ENCODE data around the gene SGIP1.

SGIP1 gene

DNA sequence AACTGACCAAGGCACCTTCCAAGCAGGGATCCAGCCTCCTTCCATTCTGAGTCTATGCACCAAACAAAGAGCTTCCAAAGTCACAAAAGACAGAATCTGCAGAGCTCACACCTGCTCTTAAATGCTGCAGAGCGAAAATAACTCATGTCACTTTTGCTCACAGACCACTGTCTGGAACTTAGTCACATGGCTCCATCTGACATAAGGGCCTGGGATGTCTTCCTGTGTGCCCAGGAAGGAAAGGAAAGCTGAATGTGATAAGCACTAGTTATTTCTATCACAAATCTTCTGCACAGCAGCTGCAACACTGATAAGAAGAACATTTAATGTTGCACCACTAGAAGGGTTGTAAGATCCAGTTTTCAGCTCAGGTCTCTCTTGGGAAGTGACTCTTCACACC is 39.5 kb upstream of the SGIP1 start:
- no CpG with 5 or more reads among the region's 1 CpG for WGBS (ENCODE audit: insufficient coverage)
- DNase-seq = peak; percentile 7 to 55 (median 29)
- Histone ChIP-seq H3K36me3 (ENCODE audit: control insufficient read depth in 4 of 4, insufficient read depth in 4 of 4, low read length in 3 of 4) (no peaks in the 10 kb centered on the region), H3K27me3 (replicated peaks in 2 of 5; ENCODE audit: control insufficient read depth in 4 of 5, insufficient read depth in 5 of 5, low read length in 4 of 5) (no peaks in the 10 kb centered on the region), H3K27ac (ENCODE audit: insufficient read depth in 1 of 2, low read depth in 1 of 2, low read length in 2 of 2, poor library complexity in 1 of 2, severe bottlenecking in 2 of 2) (no peak overlapping the region), H3K4me3 (ENCODE audit: control insufficient read depth in 1 of 7, extremely low read depth in 1 of 7, insufficient read depth in 4 of 7, low read depth in 2 of 7, low read length in 6 of 7) (no peak overlapping the region), H3K9me3 (ENCODE audit: control extremely low read depth in 1 of 5, control insufficient read depth in 4 of 5, insufficient read depth in 2 of 5, low read depth in 1 of 5, low read length in 4 of 5) (no peaks in the 10 kb centered on the region), H3K4me1 (ENCODE audit: control extremely low read depth in 1 of 4, control insufficient read depth in 4 of 4, insufficient read depth in 4 of 4, low read length in 3 of 4) (peaks cover 7 to 18% (median 17%) of the 10 kb centered on the region in 4 experiments)
- ChIA-PET POLR2A (interaction anchor here (0.7 kb wide), 1 partner anchor 118 kb away, joined by 3 read pairs; no protein-coding TSS in a partner anchor), CTCF (interaction anchor here (2.3 kb wide), 1 partner anchor 10 kb away, joined by 10 read pairs; no protein-coding TSS in a partner anchor)

GRCh38 chr1:66495495-66495894 is 38.5 kb upstream of the SGIP1 start:
- Histone ChIP-seq H3K27ac (ENCODE audit: insufficient read depth in 1 of 2, low read depth in 1 of 2, low read length in 2 of 2, poor library complexity in 1 of 2, severe bottlenecking in 2 of 2) (no peak overlapping the region), H3K9me3 (ENCODE audit: control extremely low read depth in 1 of 5, control insufficient read depth in 4 of 5, insufficient read depth in 2 of 5, low read depth in 1 of 5, low read length in 4 of 5) (no peaks in the 10 kb centered on the region), H3K36me3 (ENCODE audit: control insufficient read depth in 4 of 4, insufficient read depth in 4 of 4, low read length in 3 of 4) (no peaks in the 10 kb centered on the region), H3K4me1 (ENCODE audit: control extremely low read depth in 1 of 4, control insufficient read depth in 4 of 4, insufficient read depth in 4 of 4, low read length in 3 of 4) (peaks cover 7 to 16% (median 13%) of the 10 kb centered on the region in 4 experiments), H3K27me3 (replicated peaks in 2 of 5; ENCODE audit: control insufficient read depth in 4 of 5, insufficient read depth in 5 of 5, low read length in 4 of 5) (no peaks in the 10 kb centered on the region), H3K4me3 (ENCODE audit: control insufficient read depth in 1 of 7, extremely low read depth in 1 of 7, insufficient read depth in 4 of 7, low read depth in 2 of 7, low read length in 6 of 7) (no peak overlapping the region)
- POLR2A ChIA-PET = no interaction called here
- WGBS (ENCODE audit: insufficient coverage) = no CpG with 5 or more reads among the region's 1 CpG
- CTCF ChIA-PET = interaction anchor here (0.7 to 2.3 kb wide), 4 partner anchors 9 to 535 kb away, joined by 3 to 10 read pairs (median 4); no protein-coding TSS in a partner anchor
- DNase-seq = no peak

DNA sequence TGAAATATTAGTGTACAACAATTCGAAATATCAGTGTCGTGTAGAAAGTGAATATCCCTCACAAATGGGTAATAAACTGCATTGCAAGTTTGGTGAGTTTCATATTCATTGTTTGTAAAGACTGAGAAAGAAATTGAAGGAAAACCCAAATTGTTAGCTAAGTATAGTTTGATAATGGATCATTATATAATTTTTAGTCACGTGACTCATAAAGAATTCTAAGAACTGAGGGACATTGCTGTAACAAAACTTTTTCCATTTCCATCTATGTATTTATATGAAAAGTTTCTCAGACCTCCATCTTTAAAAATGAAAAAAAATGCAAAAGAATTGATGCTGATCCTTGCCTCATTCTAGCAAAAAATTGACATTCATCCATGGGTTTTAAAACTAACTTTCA is 36.0 kb upstream of the SGIP1 start:
- Histone ChIP-seq H3K4me3 (ENCODE audit: control insufficient read depth in 1 of 7, extremely low read depth in 1 of 7, insufficient read depth in 4 of 7, low read depth in 2 of 7, low read length in 6 of 7) (no peak overlapping the region), H3K36me3 (ENCODE audit: control insufficient read depth in 4 of 4, insufficient read depth in 4 of 4, low read length in 3 of 4) (no peaks in the 10 kb centered on the region), H3K9me3 (ENCODE audit: control extremely low read depth in 1 of 5, control insufficient read depth in 4 of 5, insufficient read depth in 2 of 5, low read depth in 1 of 5, low read length in 4 of 5) (no peaks in the 10 kb centered on the region), H3K27me3 (replicated peaks in 2 of 5; ENCODE audit: control insufficient read depth in 4 of 5, insufficient read depth in 5 of 5, low read length in 4 of 5) (no peaks in the 10 kb centered on the region), H3K4me1 (ENCODE audit: control extremely low read depth in 1 of 4, control insufficient read depth in 4 of 4, insufficient read depth in 4 of 4, low read length in 3 of 4) (peaks cover 7 to 16% (median 12%) of the 10 kb centered on the region in 4 experiments), H3K27ac (ENCODE audit: insufficient read depth in 1 of 2, low read depth in 1 of 2, low read length in 2 of 2, poor library complexity in 1 of 2, severe bottlenecking in 2 of 2) (no peak overlapping the region)
- ChIA-PET POLR2A (no interaction called here), CTCF (no interaction called here)
- DNase-seq = no peak
- WGBS (ENCODE audit: insufficient coverage) = 100% methylated on average over 2 of the region's 3 CpGs

- no CpG with 5 or more reads among the region's 1 CpG for WGBS (ENCODE audit: insufficient coverage)
- no peaks in the 10 kb centered on the region for H3K36me3 ChIP-seq (ENCODE audit: control insufficient read depth in 4 of 4, insufficient read depth in 4 of 4, low read length in 3 of 4)
- ChIA-PET CTCF (interaction anchor here (0.6 to 1.0 kb wide), 3 partner anchors 30 to 54 kb away, joined by 3 read pairs; no protein-coding TSS in a partner anchor), POLR2A (no interaction called here)
- no peaks in the 10 kb centered on the region for H3K27me3 ChIP-seq (replicated peaks in 2 of 5; ENCODE audit: control insufficient read depth in 4 of 5, insufficient read depth in 5 of 5, low read length in 4 of 5)
- no peaks in the 10 kb centered on the region for H3K9me3 ChIP-seq (ENCODE audit: control extremely low read depth in 1 of 5, control insufficient read depth in 4 of 5, insufficient read depth in 2 of 5, low read depth in 1 of 5, low read length in 4 of 5)
- peak; percentile 7 to 77 (median 66) for DNase-seq
- H3K4me3 ChIP-seq (ENCODE audit: control insufficient read depth in 1 of 7, extremely low read depth in 1 of 7, insufficient read depth in 4 of 7, low read depth in 2 of 7, low read length in 6 of 7) = no peak overlapping the region
- H3K4me1 ChIP-seq (ENCODE audit: control extremely low read depth in 1 of 4, control insufficient read depth in 4 of 4, insufficient read depth in 4 of 4, low read length in 3 of 4) = peaks cover 0 to 5% (median 4%) of the 10 kb centered on the region in 4 experiments
- no peak overlapping the region for H3K27ac ChIP-seq (ENCODE audit: insufficient read depth in 1 of 2, low read depth in 1 of 2, low read length in 2 of 2, poor library complexity in 1 of 2, severe bottlenecking in 2 of 2)
Measured at GRCh38 chr1:66500301-66500700, 33.7 kb upstream of the SGIP1 start.

- H3K4me1 ChIP-seq (ENCODE audit: control extremely low read depth in 1 of 4, control insufficient read depth in 4 of 4, insufficient read depth in 4 of 4, low read length in 3 of 4) = no peaks in the 10 kb centered on the region
- no peak overlapping the region for H3K4me3 ChIP-seq (ENCODE audit: control insufficient read depth in 1 of 7, extremely low read depth in 1 of 7, insufficient read depth in 4 of 7, low read depth in 2 of 7, low read length in 6 of 7)
- no peaks in the 10 kb centered on the region for H3K9me3 ChIP-seq (ENCODE audit: control extremely low read depth in 1 of 5, control insufficient read depth in 4 of 5, insufficient read depth in 2 of 5, low read depth in 1 of 5, low read length in 4 of 5)
- no peak overlapping the region for H3K27ac ChIP-seq (ENCODE audit: insufficient read depth in 1 of 2, low read depth in 1 of 2, low read length in 2 of 2, poor library complexity in 1 of 2, severe bottlenecking in 2 of 2)
- ChIA-PET CTCF (interaction anchor here (1.3 kb wide), 1 partner anchor 56 kb away, joined by 5 read pairs; no protein-coding TSS in a partner anchor), POLR2A (no interaction called here)
- WGBS (ENCODE audit: insufficient coverage) = no CpG with 5 or more reads among the region's 1 CpG
- no peak for DNase-seq
- no peaks in the 10 kb centered on the region for H3K27me3 ChIP-seq (replicated peaks in 2 of 5; ENCODE audit: control insufficient read depth in 4 of 5, insufficient read depth in 5 of 5, low read length in 4 of 5)
- no peaks in the 10 kb centered on the region for H3K36me3 ChIP-seq (ENCODE audit: control insufficient read depth in 4 of 4, insufficient read depth in 4 of 4, low read length in 3 of 4)
Measured at GRCh38 chr1:66502086-66502485, 31.9 kb upstream of the SGIP1 start.

DNA sequence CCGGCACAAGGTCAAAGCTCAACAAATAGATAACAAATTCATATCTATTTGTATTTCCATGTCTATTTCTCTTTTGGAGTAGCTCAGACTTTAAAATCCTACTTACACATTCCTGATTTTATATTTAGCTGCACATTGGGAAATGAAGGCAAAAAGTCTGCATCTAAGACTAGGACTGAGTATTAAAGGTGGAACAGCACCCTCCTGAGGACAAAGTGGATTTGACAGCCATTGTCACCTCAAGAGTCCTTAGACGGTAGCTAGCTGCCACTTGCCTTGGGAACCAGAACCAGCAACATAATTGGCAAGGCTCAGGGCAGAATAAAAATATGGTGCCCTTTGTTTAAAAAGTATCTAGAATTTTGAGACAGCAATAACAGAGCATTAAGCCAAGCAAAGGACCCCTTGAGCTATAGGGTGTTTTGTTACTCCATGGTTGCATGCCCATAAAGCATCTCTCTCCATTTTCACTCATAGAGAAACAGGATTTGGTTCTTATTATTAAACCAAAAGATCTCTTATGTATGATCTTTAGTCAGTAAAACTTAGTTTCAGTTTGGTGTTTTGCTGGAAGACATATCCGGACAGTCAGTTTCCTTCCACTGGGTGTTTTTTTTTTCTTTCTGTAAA is 30.0 kb upstream of the SGIP1 start:
- ChIA-PET CTCF (interaction anchor here (0.8 to 3.8 kb wide), 17 partner anchors 9 to 544 kb away, joined by 3 to 17 read pairs (median 4); no protein-coding TSS in a partner anchor), POLR2A (no interaction called here)
- WGBS (ENCODE audit: insufficient coverage) = 13% methylated on average over 1 of the region's 3 CpGs
- Histone ChIP-seq H3K36me3 (ENCODE audit: control insufficient read depth in 4 of 4, insufficient read depth in 4 of 4, low read length in 3 of 4) (no peaks in the 10 kb centered on the region), H3K9me3 (ENCODE audit: control extremely low read depth in 1 of 5, control insufficient read depth in 4 of 5, insufficient read depth in 2 of 5, low read depth in 1 of 5, low read length in 4 of 5) (no peaks in the 10 kb centered on the region), H3K27ac (ENCODE audit: insufficient read depth in 1 of 2, low read depth in 1 of 2, low read length in 2 of 2, poor library complexity in 1 of 2, severe bottlenecking in 2 of 2) (no peak overlapping the region), H3K27me3 (replicated peaks in 2 of 5; ENCODE audit: control insufficient read depth in 4 of 5, insufficient read depth in 5 of 5, low read length in 4 of 5) (no peaks in the 10 kb centered on the region), H3K4me3 (ENCODE audit: control insufficient read depth in 1 of 7, extremely low read depth in 1 of 7, insufficient read depth in 4 of 7, low read depth in 2 of 7, low read length in 6 of 7) (no peak overlapping the region), H3K4me1 (ENCODE audit: control extremely low read depth in 1 of 4, control insufficient read depth in 4 of 4, insufficient read depth in 4 of 4, low read length in 3 of 4) (no peaks in the 10 kb centered on the region)
- DNase-seq = peak; percentile 49 to 77 (median 69)

DNA sequence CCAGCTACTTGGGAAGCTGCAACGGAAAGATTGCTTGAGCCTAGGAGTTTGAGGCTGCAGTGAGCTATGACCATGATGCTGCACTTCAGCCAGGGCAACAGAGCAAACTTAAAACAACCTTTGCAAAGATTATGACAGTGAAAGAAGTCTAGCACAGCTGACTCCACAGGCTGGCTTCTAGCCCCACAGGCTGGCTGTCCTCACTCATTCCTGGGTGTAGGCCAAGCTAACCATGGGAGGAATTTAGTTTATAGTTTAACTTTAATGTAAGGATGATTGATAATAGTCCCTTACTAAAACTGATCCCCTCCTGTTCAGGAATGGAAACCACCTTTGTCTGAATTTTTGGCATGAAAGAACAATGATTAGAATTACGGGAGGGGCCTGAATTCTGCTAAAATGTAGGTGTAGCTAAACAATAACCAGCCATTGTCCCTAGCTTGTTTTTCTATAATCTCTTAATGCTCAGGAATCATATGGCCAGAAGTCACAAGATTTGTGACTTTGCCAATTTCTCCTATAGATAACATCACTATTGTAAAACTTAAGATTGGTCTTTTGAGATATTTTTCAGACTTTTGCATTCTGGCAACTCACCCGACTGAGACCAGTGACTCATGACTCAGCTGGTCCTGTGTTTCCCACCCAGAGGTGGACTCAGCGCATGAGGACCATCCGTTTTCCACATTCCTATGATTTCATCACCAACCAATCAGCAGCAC is 28.1 kb upstream of the SGIP1 start:
- Histone ChIP-seq H3K4me3 (ENCODE audit: control insufficient read depth in 1 of 7, extremely low read depth in 1 of 7, insufficient read depth in 4 of 7, low read depth in 2 of 7, low read length in 6 of 7) (no peak overlapping the region), H3K27me3 (replicated peaks in 2 of 5; ENCODE audit: control insufficient read depth in 4 of 5, insufficient read depth in 5 of 5, low read length in 4 of 5) (no peaks in the 10 kb centered on the region), H3K9me3 (ENCODE audit: control extremely low read depth in 1 of 5, control insufficient read depth in 4 of 5, insufficient read depth in 2 of 5, low read depth in 1 of 5, low read length in 4 of 5) (no peaks in the 10 kb centered on the region), H3K27ac (ENCODE audit: insufficient read depth in 1 of 2, low read depth in 1 of 2, low read length in 2 of 2, poor library complexity in 1 of 2, severe bottlenecking in 2 of 2) (no peak overlapping the region), H3K36me3 (ENCODE audit: control insufficient read depth in 4 of 4, insufficient read depth in 4 of 4, low read length in 3 of 4) (no peaks in the 10 kb centered on the region), H3K4me1 (ENCODE audit: control extremely low read depth in 1 of 4, control insufficient read depth in 4 of 4, insufficient read depth in 4 of 4, low read length in 3 of 4) (no peaks in the 10 kb centered on the region)
- POLR2A ChIA-PET = no interaction called here
- no peak for DNase-seq
- WGBS (ENCODE audit: insufficient coverage) = 89% methylated on average over 4 of the region's 5 CpGs
- CTCF ChIA-PET = interaction anchor here (1.1 to 3.8 kb wide), 10 partner anchors 10 to 546 kb away, joined by 3 to 17 read pairs (median 6); no protein-coding TSS in a partner anchor

Measured in common myeloid progenitor, CD34-positive (primary cell).